H1 (cell line): ENCODE results near the gene CTIF. TPM values are rescaled to one million over a fixed set of nuclear protein-coding genes. Genes with fewer than 3 reads are reported as not detected.

ENCODE experiments used
- BACH1 ChIP-seq: IDR thresholded peaks from 2 replicates; pipeline ENCODE4 v1.6.1; 2012; ENCODE audit warnings: low read length, improper control_type of control experiment
- CBX5 ChIP-seq: fragments of 300-800, 300-1000 bp; sonication (generic); IDR thresholded peaks from 2 replicates; pipeline ENCODE4 v1.7.1; 2016; ENCODE audit warnings: antibody characterized with exemption, low read length, low read depth
- GABPA ChIP-seq: IDR thresholded peaks from 2 replicates; pipeline ENCODE4 v1.6.1; 2011; ENCODE audit warnings: mild to moderate bottlenecking, low read length, moderate library complexity, borderline replicate concordance; ENCODE audit not compliant: insufficient read depth
- NRF1 ChIP-seq: IDR thresholded peaks from 2 replicates; pipeline ENCODE4 v1.6.1; 2011; ENCODE audit warnings: mild to moderate bottlenecking, low read depth, low read length, improper control_type of control experiment
- RAD21 ChIP-seq, 2 experiments: IDR thresholded peaks in 1 of 2; conservative IDR thresholded peaks in 1 of 2; 2 replicates each; pipeline ENCODE4 v1.6.1; 2011; ENCODE audit warnings: low read depth in 2 of 2, low read length in 2 of 2, improper control_type of control experiment in 1 of 2, inconsistent platforms in 1 of 2, mild to moderate bottlenecking in 1 of 2, moderate library complexity in 1 of 2
- SIX5 ChIP-seq: IDR thresholded peaks from 2 replicates; pipeline ENCODE4 v1.6.1; 2011; ENCODE audit warnings: mild to moderate bottlenecking, low read depth, low read length
- SP1 ChIP-seq: IDR thresholded peaks from 2 replicates; pipeline ENCODE4 v1.6.1; 2011; ENCODE audit warnings: low read depth, low read length
- SP2 ChIP-seq: IDR thresholded peaks from 2 replicates; pipeline ENCODE4 v1.6.1; 2012; ENCODE audit warnings: mild to moderate bottlenecking, low read length, inconsistent platforms
- TAF7 ChIP-seq: optimal IDR thresholded peaks from 2 replicates; pipeline ENCODE3; 2011; ENCODE audit warnings: low read depth, mild to moderate bottlenecking, inconsistent platforms, low read length, moderate library complexity, borderline replicate concordance
- TEAD4 ChIP-seq: IDR thresholded peaks from 2 replicates; pipeline ENCODE4 v1.6.1; 2012; ENCODE audit warnings: low read depth, low read length, inconsistent platforms, mixed read lengths
- polyA plus RNA-seq, 7 experiments: library from polyadenylated mRNA; depleted of rRNA in 3 of 7; stranded (reverse) in 5 of 7; unstranded in 2 of 7; fragments of >200 nt in 5 of 7; fragments of 200-250 nt in 2 of 7; gene quantifications; 1 replicate in 5 of 7; 2 replicates in 1 of 7; 4 replicates in 1 of 7; pipeline versions ENCODE4 v1.2.1 to v1.2.3, GENCODE V29; 2011 to 2013; ENCODE audit warnings: missing spikeins in 2 of 7, mixed read lengths in 2 of 7
- total RNA-seq: library from RNA; stranded (reverse); fragmentation: NEBNext Ultra II Directional; extraction: Animal tissue kit (Norgen Biotek cat#: 25700); gene quantifications from 2 replicates; pipeline ENCODE4 v1.2.1, GENCODE V29; 2021
- TF ChIP-seq, protein P1 (sequence below): fragments of 300-600 bp; sonication (generic); IDR thresholded peaks from 2 replicates; pipeline ENCODE4 v1.7.1; 2012; ENCODE audit warnings: low read length, moderate library complexity, mild to moderate bottlenecking, inconsistent platforms; ENCODE audit not compliant: insufficient replicate concordance

The CTIF gene
- total and polyA plus RNA-seq, 2 of the 8 experiments (the other 6 are each of a cell fraction or from before 2014, with no cell fraction given), result 9.0 to 17.8 TPM

DNA sequence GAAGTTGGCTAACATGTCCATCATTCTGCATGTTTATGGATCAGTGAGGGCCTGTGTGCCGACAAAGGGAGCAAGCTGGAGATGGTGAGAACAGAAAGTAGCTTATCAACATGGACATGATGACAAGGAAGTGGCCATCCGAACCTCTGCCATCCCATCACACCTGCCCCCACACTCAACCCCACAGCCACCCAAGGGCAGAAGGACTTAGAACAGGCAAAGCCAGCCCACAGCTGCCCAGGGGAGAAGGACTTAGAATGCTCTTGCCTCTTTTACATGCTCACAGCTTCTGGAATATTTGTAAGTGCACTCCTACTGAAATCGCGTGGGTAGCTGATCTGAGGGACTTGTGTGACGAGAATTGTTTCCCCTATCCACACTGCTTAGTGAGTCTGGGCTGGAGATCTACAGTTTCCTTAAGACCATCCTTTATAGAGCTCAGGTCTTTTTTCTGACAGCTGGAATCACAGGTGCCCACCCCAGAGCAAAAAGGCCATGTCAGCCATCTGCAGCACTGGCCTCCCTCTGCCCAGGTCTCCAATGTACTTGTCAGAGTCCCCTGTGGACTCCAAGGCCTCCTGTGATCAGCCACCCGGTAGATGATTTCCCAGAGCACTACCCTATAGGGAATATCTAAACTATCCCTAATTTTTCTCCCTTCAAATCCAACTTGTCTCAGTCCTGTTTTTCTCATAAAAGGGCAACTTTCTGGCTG, 257.8 kb downstream of the CTIF start (continued):
- TF ChIP-seq SIX5 (no peak), GABPA (no peak), NRF1 (no peak), TEAD4 (no peak), RAD21 (IDR thresholded peaks at IDR 0.05 in 1 of 2, conservative IDR thresholded peaks at IDR 0.05 in 1 of 2; ENCODE audit: low read depth in 2 of 2, low read length in 2 of 2) (no peak), SP2 (no peak), SP1 (no peak), TAF7 (no peak), BACH1 (no peak), CBX5 (no peak)
- TF ChIP-seq, protein P1, sequence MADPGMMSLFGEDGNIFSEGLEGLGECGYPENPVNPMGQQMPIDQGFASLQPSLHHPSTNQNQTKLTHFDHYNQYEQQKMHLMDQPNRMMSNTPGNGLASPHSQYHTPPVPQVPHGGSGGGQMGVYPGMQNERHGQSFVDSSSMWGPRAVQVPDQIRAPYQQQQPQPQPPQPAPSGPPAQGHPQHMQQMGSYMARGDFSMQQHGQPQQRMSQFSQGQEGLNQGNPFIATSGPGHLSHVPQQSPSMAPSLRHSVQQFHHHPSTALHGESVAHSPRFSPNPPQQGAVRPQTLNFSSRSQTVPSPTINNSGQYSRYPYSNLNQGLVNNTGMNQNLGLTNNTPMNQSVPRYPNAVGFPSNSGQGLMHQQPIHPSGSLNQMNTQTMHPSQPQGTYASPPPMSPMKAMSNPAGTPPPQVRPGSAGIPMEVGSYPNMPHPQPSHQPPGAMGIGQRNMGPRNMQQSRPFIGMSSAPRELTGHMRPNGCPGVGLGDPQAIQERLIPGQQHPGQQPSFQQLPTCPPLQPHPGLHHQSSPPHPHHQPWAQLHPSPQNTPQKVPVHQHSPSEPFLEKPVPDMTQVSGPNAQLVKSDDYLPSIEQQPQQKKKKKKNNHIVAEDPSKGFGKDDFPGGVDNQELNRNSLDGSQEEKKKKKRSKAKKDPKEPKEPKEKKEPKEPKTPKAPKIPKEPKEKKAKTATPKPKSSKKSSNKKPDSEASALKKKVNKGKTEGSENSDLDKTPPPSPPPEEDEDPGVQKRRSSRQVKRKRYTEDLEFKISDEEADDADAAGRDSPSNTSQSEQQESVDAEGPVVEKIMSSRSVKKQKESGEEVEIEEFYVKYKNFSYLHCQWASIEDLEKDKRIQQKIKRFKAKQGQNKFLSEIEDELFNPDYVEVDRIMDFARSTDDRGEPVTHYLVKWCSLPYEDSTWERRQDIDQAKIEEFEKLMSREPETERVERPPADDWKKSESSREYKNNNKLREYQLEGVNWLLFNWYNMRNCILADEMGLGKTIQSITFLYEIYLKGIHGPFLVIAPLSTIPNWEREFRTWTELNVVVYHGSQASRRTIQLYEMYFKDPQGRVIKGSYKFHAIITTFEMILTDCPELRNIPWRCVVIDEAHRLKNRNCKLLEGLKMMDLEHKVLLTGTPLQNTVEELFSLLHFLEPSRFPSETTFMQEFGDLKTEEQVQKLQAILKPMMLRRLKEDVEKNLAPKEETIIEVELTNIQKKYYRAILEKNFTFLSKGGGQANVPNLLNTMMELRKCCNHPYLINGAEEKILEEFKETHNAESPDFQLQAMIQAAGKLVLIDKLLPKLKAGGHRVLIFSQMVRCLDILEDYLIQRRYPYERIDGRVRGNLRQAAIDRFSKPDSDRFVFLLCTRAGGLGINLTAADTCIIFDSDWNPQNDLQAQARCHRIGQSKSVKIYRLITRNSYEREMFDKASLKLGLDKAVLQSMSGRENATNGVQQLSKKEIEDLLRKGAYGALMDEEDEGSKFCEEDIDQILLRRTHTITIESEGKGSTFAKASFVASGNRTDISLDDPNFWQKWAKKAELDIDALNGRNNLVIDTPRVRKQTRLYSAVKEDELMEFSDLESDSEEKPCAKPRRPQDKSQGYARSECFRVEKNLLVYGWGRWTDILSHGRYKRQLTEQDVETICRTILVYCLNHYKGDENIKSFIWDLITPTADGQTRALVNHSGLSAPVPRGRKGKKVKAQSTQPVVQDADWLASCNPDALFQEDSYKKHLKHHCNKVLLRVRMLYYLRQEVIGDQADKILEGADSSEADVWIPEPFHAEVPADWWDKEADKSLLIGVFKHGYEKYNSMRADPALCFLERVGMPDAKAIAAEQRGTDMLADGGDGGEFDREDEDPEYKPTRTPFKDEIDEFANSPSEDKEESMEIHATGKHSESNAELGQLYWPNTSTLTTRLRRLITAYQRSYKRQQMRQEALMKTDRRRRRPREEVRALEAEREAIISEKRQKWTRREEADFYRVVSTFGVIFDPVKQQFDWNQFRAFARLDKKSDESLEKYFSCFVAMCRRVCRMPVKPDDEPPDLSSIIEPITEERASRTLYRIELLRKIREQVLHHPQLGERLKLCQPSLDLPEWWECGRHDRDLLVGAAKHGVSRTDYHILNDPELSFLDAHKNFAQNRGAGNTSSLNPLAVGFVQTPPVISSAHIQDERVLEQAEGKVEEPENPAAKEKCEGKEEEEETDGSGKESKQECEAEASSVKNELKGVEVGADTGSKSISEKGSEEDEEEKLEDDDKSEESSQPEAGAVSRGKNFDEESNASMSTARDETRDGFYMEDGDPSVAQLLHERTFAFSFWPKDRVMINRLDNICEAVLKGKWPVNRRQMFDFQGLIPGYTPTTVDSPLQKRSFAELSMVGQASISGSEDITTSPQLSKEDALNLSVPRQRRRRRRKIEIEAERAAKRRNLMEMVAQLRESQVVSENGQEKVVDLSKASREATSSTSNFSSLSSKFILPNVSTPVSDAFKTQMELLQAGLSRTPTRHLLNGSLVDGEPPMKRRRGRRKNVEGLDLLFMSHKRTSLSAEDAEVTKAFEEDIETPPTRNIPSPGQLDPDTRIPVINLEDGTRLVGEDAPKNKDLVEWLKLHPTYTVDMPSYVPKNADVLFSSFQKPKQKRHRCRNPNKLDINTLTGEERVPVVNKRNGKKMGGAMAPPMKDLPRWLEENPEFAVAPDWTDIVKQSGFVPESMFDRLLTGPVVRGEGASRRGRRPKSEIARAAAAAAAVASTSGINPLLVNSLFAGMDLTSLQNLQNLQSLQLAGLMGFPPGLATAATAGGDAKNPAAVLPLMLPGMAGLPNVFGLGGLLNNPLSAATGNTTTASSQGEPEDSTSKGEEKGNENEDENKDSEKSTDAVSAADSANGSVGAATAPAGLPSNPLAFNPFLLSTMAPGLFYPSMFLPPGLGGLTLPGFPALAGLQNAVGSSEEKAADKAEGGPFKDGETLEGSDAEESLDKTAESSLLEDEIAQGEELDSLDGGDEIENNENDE, result no peak
